ENCODE measurements around the gene MYLK4. TPM values are rescaled to one million over a fixed set of nuclear protein-coding genes. Genes with fewer than 3 reads are reported as not detected.

The MYLK4 gene
- total RNA-seq, 4 donors from 2014 or later = 0.65 to 1.5 (median 0.93) TPM

- no peak for TF ChIP-seq CTCF (IDR thresholded peaks at IDR 0.05; ENCODE audit: low read depth)
Measured at GRCh38 chr6:2754393-2754792, 3.7 kb upstream of the MYLK4 start.

GRCh38 chr6:2753743-2754142 is 3.0 kb upstream of the MYLK4 start:
- TF ChIP-seq CTCF (IDR thresholded peaks at IDR 0.05; ENCODE audit: low read depth) = no peak

- no peak for TF ChIP-seq CTCF (IDR thresholded peaks at IDR 0.05; ENCODE audit: low read depth)
Measured at GRCh38 chr6:2753110-2753489, 2.4 kb upstream of the MYLK4 start.

- TF ChIP-seq CTCF (IDR thresholded peaks at IDR 0.05; ENCODE audit: low read depth) = no peak
Measured at GRCh38 chr6:2752477-2753109, 1.9 kb upstream of the MYLK4 start.

GRCh38 chr6:2751871-2752270 is 1.1 kb upstream of the MYLK4 start:
- no peak for TF ChIP-seq CTCF (IDR thresholded peaks at IDR 0.05; ENCODE audit: low read depth)

DNA sequence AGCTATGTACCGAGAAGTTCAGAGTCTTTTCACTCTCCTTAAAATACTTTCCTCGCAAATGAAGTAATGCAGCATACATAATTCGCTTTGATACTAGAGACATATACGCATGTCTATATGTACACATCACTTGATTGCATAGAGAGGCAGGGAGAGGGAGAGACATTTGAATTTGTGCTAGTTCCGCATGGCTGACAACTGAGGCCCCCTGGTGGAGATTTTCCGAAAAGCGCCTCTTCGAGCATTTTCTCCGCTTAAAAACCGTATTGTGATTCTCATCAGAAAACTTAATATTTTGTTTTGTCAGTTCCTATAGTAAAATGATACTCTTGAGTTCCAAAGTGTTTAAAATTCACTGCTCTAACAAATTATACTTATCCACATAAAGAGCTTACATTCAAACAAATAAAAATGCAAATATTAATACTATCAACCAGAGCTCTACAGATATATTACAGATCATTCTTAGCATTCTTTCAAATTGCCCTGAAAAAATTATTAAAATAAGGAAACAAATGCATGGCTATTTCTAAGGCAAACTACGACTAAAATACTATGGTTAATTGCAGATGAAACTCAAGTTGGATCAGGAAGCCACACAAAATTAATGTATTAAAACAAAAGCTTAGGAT is 637 bp downstream of the MYLK4 start:
- TF ChIP-seq CTCF (IDR thresholded peaks at IDR 0.05; ENCODE audit: low read depth) = no peak

DNA sequence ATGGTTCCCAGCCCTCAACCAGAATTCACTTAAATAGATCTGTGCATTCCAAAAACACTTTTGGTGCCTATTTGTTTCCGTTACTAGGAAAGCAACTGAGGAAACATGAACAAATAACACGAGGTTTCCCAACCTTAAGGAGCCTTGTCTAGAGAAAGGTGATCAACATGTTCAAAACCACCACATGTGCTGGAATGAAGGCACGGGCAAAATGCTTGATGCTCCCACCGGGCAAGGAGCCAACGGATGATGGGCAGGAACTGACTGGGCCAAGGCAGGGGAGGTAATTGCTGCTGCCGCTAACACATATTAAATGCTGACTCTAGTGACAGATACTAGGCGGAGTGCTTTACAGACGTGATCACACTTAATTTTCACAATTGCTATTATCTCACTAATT is 2.5 kb downstream of the MYLK4 start:
- no peak for TF ChIP-seq CTCF (IDR thresholded peaks at IDR 0.05; ENCODE audit: low read depth)

All from subcutaneous adipose tissue (tissue), 4 donors.